ENCODE measurements around the gene DYRK1A. TPM values are rescaled to one million over a fixed set of nuclear protein-coding genes. Genes with fewer than 3 reads are reported as not detected.

DYRK1A gene
- total and polyA plus RNA-seq, 2 experiments from 2014 or later = 4.2 to 61.7 TPM

- Histone ChIP-seq H3K4me3 (no peak overlapping the region), H3K36me3 (peaks cover 4% of the 10 kb centered on the region), H3K27me3 (no peaks in the 10 kb centered on the region), H3K27ac (no peak overlapping the region), H3K4me1 (ENCODE audit: low read depth) (peaks cover 4% of the 10 kb centered on the region), H3K9me3 (ENCODE audit: low read depth) (no peaks in the 10 kb centered on the region)
- TF ChIP-seq CTCF (IDR thresholded peaks at IDR 0.05; ENCODE audit: low read depth, low read length) = no peak
- DNase-seq (ENCODE audit: low read depth in 1 of 2, low spot score in 1 of 2) = no peak
Measured at GRCh38 chr21:37422382-37422781, 55.8 kb downstream of the DYRK1A start.

GRCh38 chr21:37423103-37423502, 56.5 kb downstream of the DYRK1A start:
- peaks cover 4% of the 10 kb centered on the region for H3K4me1 ChIP-seq (ENCODE audit: low read depth)
- DNase-seq (ENCODE audit: low read depth in 1 of 2, low spot score in 1 of 2) = no peak
- peaks cover 4% of the 10 kb centered on the region for H3K36me3 ChIP-seq
- H3K27ac ChIP-seq = no peak overlapping the region
- H3K4me3 ChIP-seq = no peak overlapping the region
- no peaks in the 10 kb centered on the region for H3K9me3 ChIP-seq (ENCODE audit: low read depth)
- TF ChIP-seq CTCF (IDR thresholded peaks at IDR 0.05; ENCODE audit: low read depth, low read length) = no peak
- no peaks in the 10 kb centered on the region for H3K27me3 ChIP-seq

GRCh38 chr21:37424396-37424795, 57.8 kb downstream of the DYRK1A start:
- no peak overlapping the region for H3K4me3 ChIP-seq
- no peak overlapping the region for H3K27ac ChIP-seq
- TF ChIP-seq CTCF (IDR thresholded peaks at IDR 0.05; ENCODE audit: low read depth, low read length) = no peak
- DNase-seq (ENCODE audit: low read depth in 1 of 2, low spot score in 1 of 2) = no peak
- H3K36me3 ChIP-seq = peaks cover 4% of the 10 kb centered on the region
- no peaks in the 10 kb centered on the region for H3K4me1 ChIP-seq (ENCODE audit: low read depth)
- no peaks in the 10 kb centered on the region for H3K9me3 ChIP-seq (ENCODE audit: low read depth)
- no peaks in the 10 kb centered on the region for H3K27me3 ChIP-seq

- no peak for TF ChIP-seq CTCF (IDR thresholded peaks at IDR 0.05; ENCODE audit: low read depth, low read length)
- peaks cover 4% of the 10 kb centered on the region for H3K36me3 ChIP-seq
- H3K27me3 ChIP-seq = no peaks in the 10 kb centered on the region
- H3K27ac ChIP-seq = no peak overlapping the region
- no peaks in the 10 kb centered on the region for H3K9me3 ChIP-seq (ENCODE audit: low read depth)
- peaks cover 3% of the 10 kb centered on the region for H3K4me1 ChIP-seq (ENCODE audit: low read depth)
- DNase-seq (ENCODE audit: low read depth in 1 of 2, low spot score in 1 of 2) = no peak
- no peak overlapping the region for H3K4me3 ChIP-seq
Measured at GRCh38 chr21:37425001-37425400, 58.4 kb downstream of the DYRK1A start.

GRCh38 chr21:37425684-37426083, 59.1 kb downstream of the DYRK1A start:
- peaks cover 4% of the 10 kb centered on the region for H3K36me3 ChIP-seq
- TF ChIP-seq CTCF (IDR thresholded peaks at IDR 0.05; ENCODE audit: low read depth, low read length) = no peak
- no peak for DNase-seq (ENCODE audit: low read depth in 1 of 2, low spot score in 1 of 2)
- H3K9me3 ChIP-seq (ENCODE audit: low read depth) = no peaks in the 10 kb centered on the region
- H3K27me3 ChIP-seq = no peaks in the 10 kb centered on the region
- H3K27ac ChIP-seq = peak overlapping the region; percentile 16
- H3K4me1 ChIP-seq (ENCODE audit: low read depth) = peaks cover 10% of the 10 kb centered on the region
- no peak overlapping the region for H3K4me3 ChIP-seq

- peaks cover 1% of the 10 kb centered on the region for H3K36me3 ChIP-seq
- peaks cover 19% of the 10 kb centered on the region for H3K4me1 ChIP-seq (ENCODE audit: low read depth)
- no peak overlapping the region for H3K27ac ChIP-seq
- no peak overlapping the region for H3K4me3 ChIP-seq
- TF ChIP-seq CTCF (IDR thresholded peaks at IDR 0.05; ENCODE audit: low read depth, low read length) = no peak
- H3K9me3 ChIP-seq (ENCODE audit: low read depth) = no peaks in the 10 kb centered on the region
- no peak for DNase-seq (ENCODE audit: low read depth in 1 of 2, low spot score in 1 of 2)
- H3K27me3 ChIP-seq = no peaks in the 10 kb centered on the region
Measured at GRCh38 chr21:37427221-37427620, 60.6 kb downstream of the DYRK1A start.

Measured in cardiac muscle cell (in vitro differentiated cells and primary cell).